DMS53 treated with DMSO at 0.1 percent for 48 hours (cell line): ENCODE measurements around the gene MANEA.

Experiments
- DNase-seq: peaks from one replicate; lab custom pipeline; 2025; ENCODE audit not compliant: unreplicated experiment; lab: John Stamatoyannopoulos, UW

MANEA gene

DNA sequence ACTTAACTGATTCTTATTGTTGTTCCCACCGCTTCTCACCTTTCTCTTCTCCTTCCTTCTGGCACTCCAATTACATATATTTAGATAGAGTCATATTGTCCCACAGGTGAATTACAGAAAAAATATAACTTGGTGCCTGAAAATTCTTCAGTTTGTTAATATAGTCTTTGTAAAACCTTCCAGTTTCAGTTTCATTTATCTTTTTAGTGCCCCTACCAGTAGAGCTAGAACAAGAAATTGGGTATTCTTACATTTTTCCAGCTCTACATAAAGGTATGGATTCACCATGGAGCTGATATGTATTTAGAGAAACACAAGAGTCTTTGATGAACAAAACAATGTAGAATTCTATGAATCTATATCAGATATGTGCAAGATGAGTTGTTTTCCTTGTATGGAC, 10.7 kb downstream of the MANEA start:
- DNase-seq: no peak

DNA sequence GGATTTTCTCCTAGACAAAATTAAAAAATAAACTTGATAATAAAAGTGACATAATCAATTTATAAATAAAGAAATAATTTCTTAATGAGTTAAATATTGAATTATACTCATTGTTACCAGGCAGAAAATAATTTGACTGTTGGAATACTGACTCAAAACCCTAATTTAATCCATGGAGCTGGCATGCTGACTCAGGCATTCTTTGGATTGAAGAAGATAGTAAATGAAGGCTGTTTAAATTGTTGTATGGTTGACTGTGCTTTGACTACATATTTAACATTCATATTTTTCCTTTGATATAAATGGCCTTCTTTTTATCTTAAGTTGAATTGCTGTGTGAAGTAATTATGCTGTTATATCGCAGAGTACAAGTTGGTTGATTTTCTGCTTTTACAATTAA, 11.7 kb downstream of the MANEA start:
- no peak for DNase-seq

DNA sequence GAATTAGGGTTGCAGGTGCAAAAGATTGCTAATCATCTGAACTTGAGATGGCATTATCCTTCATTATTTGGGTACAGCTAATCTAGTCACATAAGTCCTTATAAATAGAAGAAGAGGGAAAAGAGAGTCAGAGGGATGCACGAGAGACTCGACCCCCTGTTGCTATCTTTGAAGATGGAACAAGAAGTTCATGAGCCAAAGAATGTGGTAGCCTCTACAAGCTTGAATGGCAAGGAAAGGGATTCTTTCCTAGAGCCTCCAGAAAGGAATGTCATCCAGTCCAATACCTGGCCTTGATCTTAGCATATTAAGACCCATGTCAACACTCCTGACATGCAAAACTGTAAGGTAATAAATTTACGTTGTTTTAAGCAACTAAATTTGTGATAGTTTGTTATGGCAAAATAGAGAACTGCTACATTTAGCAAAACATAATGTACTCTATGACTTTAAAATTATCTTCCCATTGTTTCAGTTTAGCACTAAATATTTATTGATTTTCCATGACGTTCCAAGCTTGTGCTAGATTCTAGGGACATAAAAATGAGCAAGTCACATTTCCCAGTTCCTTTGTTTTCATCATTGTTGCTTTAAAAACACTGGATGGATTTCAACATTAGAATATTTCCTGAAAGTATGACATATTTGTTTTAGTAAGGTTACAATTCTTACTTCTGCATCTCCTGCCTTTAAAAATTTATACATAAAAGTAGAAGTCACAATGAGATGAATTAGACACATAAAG, 12.7 kb downstream of the MANEA start:
- no peak for DNase-seq

GRCh38 chr6:95593025-95593424, 15.7 kb downstream of the MANEA start:
- DNase-seq: peak; percentile 4

- DNase-seq: peak; percentile 37
These were observed 18.7 kb downstream of the MANEA start for GRCh38 chr6:95596021-95596420.

DNA sequence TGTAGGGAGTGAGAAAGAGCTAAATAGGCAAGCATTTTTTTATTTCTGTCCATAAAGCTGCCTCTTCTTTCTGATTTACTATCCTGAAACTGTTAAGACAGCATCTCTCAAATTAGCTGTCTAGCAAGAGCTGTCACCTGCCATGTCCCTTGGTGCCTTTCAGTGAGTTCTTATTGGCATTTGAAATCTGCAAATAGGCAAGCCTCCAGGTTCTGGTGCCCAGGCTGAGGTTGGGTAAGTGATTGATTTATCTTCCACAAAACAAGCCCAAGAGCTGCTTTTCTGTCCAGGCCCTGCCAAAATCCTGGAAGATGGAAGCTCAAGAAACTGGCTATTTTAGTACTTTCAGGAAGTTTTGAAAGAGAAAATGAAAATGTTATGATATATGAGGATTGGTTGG, 22.4 kb downstream of the MANEA start:
- DNase-seq: no peak

GRCh38 chr6:95601133-95601532, 23.8 kb downstream of the MANEA start:
- DNase-seq: no peak

DNA sequence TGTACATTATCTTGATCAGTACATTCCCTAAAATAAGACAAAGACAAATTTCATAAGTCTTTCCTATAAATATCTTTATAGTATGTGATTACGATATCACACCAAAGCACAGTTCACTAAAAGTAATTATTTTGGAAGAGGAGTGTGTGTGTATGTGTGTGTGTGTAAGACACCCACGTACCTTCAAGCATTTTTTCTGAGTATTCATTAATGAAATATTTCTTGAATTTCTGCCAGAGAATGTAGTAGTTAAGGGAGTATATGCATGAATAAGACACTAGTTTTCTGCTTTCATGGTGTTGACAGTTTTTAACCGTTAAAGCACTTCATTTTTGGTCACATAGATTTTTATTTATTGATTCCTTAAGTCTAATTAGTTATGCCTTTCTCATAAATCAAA, 36.8 kb downstream of the MANEA start:
- no peak for DNase-seq

GRCh38 chr6:95629551-95629950, 52.2 kb downstream of the MANEA start:
- no peak for DNase-seq

DNA sequence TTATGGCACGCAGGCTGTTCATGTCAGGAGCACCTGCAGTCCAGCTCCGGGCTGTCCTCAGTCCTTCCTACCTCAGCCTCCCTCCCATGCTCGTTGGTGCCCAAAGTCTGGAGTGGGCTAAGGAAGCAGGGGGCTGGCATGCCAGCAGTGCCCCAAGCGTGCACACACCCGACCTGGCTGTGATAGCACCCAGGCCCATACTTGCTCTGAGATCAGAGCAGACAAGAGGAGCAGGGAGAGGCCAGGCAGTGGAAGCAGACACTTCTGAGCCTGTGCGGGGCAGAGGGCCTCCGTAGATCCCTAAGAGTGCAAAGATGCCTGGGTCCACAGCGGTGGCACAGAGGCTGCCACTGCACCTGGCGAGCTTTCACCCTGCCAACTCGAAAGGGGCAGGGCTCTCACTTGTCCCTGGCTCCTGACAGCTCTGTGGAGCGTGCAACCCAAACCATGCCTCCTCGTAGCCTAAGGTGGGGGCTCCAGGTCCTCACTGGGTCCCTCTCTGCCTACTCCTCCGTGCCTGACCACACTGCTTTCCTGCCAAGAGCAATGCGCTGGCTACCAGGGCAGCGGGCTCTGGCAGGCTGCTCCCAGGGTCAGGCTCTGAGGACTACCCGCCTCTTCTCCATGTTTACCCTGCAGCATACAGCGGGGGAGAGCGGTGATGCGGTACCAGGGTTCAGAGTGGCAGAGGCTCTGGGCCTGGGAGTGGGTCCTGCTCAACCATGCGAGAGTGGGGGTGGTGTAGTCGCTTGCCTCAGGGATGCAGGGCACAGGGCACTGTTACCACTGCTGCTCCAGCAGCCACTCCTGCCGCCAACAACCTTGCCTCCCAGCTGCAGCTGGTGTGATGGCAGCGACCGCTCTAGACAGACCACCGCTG, 59.5 kb downstream of the MANEA start:
- no peak for DNase-seq

DNA sequence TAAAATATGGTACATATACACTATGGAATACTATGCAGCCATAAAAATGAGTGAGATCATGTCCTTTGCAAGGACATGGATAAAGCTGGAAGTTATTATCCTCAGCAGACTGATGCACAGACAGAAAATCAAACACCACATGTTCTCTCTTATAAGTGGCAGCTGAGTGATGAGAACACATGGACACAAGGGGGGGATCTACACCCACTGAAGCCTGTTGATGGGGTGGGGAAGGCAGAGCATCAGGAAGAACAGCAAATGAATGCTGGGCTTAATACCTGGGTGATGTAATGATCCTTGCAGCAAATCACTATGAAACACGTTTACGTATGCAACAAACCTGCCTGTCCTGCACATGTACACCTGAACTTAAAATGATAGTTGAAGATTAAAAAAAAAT, 71.3 kb downstream of the MANEA start:
- DNase-seq: no peak

DNA sequence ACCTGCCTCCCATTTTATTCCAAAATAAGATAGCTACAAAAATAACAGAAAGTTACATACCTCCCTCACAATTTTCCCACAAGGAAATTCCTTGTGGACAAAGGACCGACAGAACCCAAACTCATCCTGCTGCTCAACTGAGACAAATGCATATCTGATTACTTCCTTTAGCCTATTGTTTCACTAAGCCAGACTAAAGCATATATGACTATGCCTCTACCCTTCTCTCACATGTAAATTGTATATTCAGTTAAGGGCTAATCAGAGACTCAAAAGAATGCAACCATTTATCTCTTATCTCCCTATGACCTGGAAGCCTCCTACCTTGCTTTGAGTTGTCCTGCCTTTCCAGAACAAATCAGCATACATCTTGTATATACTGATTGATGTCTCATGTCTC, 72.1 kb downstream of the MANEA start:
- DNase-seq: no peak

DNA sequence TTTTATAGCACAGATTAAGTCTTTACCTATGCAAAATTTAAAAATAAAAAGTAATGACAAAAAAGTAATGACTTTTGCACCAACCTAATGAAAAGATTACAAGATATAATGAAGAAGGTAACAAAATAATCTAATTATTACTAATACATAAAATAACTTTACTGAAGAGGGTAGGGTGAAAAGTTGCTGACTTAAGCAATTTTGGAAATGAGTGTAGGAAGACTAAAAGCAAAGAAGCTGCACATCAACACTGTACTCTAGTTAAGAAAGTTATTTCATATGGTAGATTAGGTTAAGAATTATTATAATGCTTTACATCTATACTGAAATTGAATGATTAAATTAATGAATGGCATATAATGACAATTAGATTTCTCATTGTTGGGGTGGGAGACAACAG, 76.8 kb downstream of the MANEA start:
- DNase-seq: no peak

DNA sequence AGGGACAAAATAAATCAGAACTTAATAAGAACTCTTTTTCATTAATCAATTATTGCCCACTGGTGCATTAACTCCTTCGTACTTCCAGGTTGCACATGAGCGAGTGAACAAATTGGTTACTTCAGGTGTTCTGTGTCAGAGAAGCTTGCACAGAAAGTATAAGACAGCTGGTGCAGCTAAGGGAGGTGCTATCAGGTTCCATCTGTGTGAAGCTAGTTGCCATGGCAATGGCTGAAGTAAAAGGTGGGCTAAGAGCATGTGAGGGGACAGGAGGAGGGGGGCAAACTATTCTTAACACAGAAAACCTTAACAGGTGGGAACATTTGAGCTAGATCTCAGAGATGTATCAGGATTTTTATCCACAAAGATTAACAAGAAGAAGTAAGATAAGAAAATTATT, 81.6 kb downstream of the MANEA start:
- DNase-seq: no peak
